Activated naive CD8-positive, alpha-beta T cell (primary cell): ENCODE measurements around the gene LCN6.
A peak's percentile ranks its signal among the peaks of the same experiment; 100 is the strongest.
"Not testable (repeated sequence)": the region's sequence is repeated elsewhere in the genome, so short reads cannot be mapped to it uniquely, and the experiment has no call there.

Experiments used
- H3K27ac Mint-ChIP-seq: one replicate; pipeline ENCODE4 v1.8.0; 2021; ENCODE audit warnings: mixed read lengths
- H3K27me3 Mint-ChIP-seq: one replicate; pipeline ENCODE4 v1.8.0; 2021; ENCODE audit warnings: mixed read lengths
- H3K36me3 Mint-ChIP-seq: one replicate; pipeline ENCODE4 v1.8.0; 2021; ENCODE audit warnings: mixed read lengths
- H3K4me1 Mint-ChIP-seq: one replicate; pipeline ENCODE4 v1.8.0; 2021; ENCODE audit warnings: low read depth, mixed read lengths
- H3K4me3 Mint-ChIP-seq: one replicate; pipeline ENCODE4 v1.8.0; 2021; ENCODE audit warnings: mild to moderate bottlenecking, mixed read lengths
- H3K9me3 Mint-ChIP-seq: one replicate; pipeline ENCODE4 v1.8.0; 2021; ENCODE audit warnings: low read depth, mixed read lengths

Gene LCN6

GRCh38 chr9:136766410-136767120 lies 18.2 kb upstream of the LCN6 start:
- not testable (repeated sequence) for H3K36me3 Mint-ChIP-seq, H3K4me1 Mint-ChIP-seq, H3K27me3 Mint-ChIP-seq, H3K9me3 Mint-ChIP-seq
- H3K27ac Mint-ChIP-seq: peak overlapping the region; percentile 23
- H3K4me3 Mint-ChIP-seq: peak overlapping the region; percentile 2

- H3K9me3 Mint-ChIP-seq, H3K27ac Mint-ChIP-seq, H3K27me3 Mint-ChIP-seq, H3K36me3 Mint-ChIP-seq, H3K4me1 Mint-ChIP-seq, H3K4me3 Mint-ChIP-seq: not testable (repeated sequence)
Measured at GRCh38 chr9:136765745-136766409, 17.6 kb upstream of the LCN6 start.

GRCh38 chr9:136765041-136765440 lies 16.7 kb upstream of the LCN6 start:
- H3K27ac Mint-ChIP-seq: no peak overlapping the region
- peaks cover 6% of the 10 kb centered on the region for H3K4me1 Mint-ChIP-seq
- no peaks in the 10 kb centered on the region for H3K9me3 Mint-ChIP-seq
- H3K27me3 Mint-ChIP-seq: peaks cover 2% of the 10 kb centered on the region
- no peaks in the 10 kb centered on the region for H3K36me3 Mint-ChIP-seq
- H3K4me3 Mint-ChIP-seq: no peak overlapping the region

GRCh38 chr9:136764301-136764891 lies 16.1 kb upstream of the LCN6 start, which contains the start of gene LCN15:
Gene LCN15 (minus strand): TSS chr9:136764518. CDS start chr9:136764488, 30 bp downstream.
- Mint-ChIP-seq H3K27me3 (peaks cover 2% of the 10 kb centered on the region), H3K36me3 (no peaks in the 10 kb centered on the region), H3K27ac (no peak within 1 kb of the TSS), H3K9me3 (no peaks in the 10 kb centered on the region), H3K4me3 (no peak within 1 kb of the TSS), H3K4me1 (peaks cover 5% of the 10 kb centered on the region)

GRCh38 chr9:136763649-136764035 lies 15.3 kb upstream of the LCN6 start:
- Mint-ChIP-seq H3K4me1 (peaks cover 5% of the 10 kb centered on the region), H3K4me3 (no peak overlapping the region), H3K27me3 (peaks cover 2% of the 10 kb centered on the region), H3K36me3 (no peaks in the 10 kb centered on the region), H3K27ac (no peak overlapping the region), H3K9me3 (no peaks in the 10 kb centered on the region)

GRCh38 chr9:136762915-136763648 lies 14.8 kb upstream of the LCN6 start:
- Mint-ChIP-seq H3K36me3 (no peaks in the 10 kb centered on the region), H3K4me1 (peaks cover 5% of the 10 kb centered on the region), H3K27ac (no peak overlapping the region), H3K27me3 (peaks cover 2% of the 10 kb centered on the region), H3K4me3 (no peak overlapping the region), H3K9me3 (no peaks in the 10 kb centered on the region)

- Mint-ChIP-seq H3K4me1 (peaks cover 5% of the 10 kb centered on the region), H3K36me3 (no peaks in the 10 kb centered on the region), H3K9me3 (no peaks in the 10 kb centered on the region), H3K27ac (no peak overlapping the region), H3K27me3 (peaks cover 2% of the 10 kb centered on the region), H3K4me3 (no peak overlapping the region)
Measured at GRCh38 chr9:136762221-136762691, 13.9 kb upstream of the LCN6 start.

- Mint-ChIP-seq H3K27ac (no peak overlapping the region), H3K27me3 (peaks cover 2% of the 10 kb centered on the region), H3K36me3 (no peaks in the 10 kb centered on the region), H3K4me3 (no peak overlapping the region), H3K9me3 (no peaks in the 10 kb centered on the region), H3K4me1 (no peaks in the 10 kb centered on the region)
Measured at GRCh38 chr9:136761545-136761981, 13.2 kb upstream of the LCN6 start.

GRCh38 chr9:136760834-136761544 lies 12.7 kb upstream of the LCN6 start:
- not testable (repeated sequence) for H3K27me3 Mint-ChIP-seq, H3K36me3 Mint-ChIP-seq, H3K4me1 Mint-ChIP-seq, H3K27ac Mint-ChIP-seq, H3K4me3 Mint-ChIP-seq, H3K9me3 Mint-ChIP-seq

- H3K27ac Mint-ChIP-seq: no peak overlapping the region
- H3K4me1 Mint-ChIP-seq: no peaks in the 10 kb centered on the region
- H3K27me3 Mint-ChIP-seq: peaks cover 4% of the 10 kb centered on the region
- H3K36me3 Mint-ChIP-seq: no peaks in the 10 kb centered on the region
- H3K9me3 Mint-ChIP-seq: no peaks in the 10 kb centered on the region
- no peak overlapping the region for H3K4me3 Mint-ChIP-seq
Measured at GRCh38 chr9:136760424-136760823, 12.1 kb upstream of the LCN6 start.

GRCh38 chr9:136759436-136760325 lies 11.4 kb upstream of the LCN6 start:
- Mint-ChIP-seq H3K9me3 (no peaks in the 10 kb centered on the region), H3K27ac (no peak overlapping the region), H3K36me3 (no peaks in the 10 kb centered on the region), H3K4me1 (no peaks in the 10 kb centered on the region), H3K27me3 (peaks cover 4% of the 10 kb centered on the region), H3K4me3 (no peak overlapping the region)

GRCh38 chr9:136759001-136759400 lies 10.7 kb upstream of the LCN6 start:
- H3K9me3 Mint-ChIP-seq: no peaks in the 10 kb centered on the region

GRCh38 chr9:136757751-136758140 lies 9.4 kb upstream of the LCN6 start:
- H3K27me3 Mint-ChIP-seq: peaks cover 4% of the 10 kb centered on the region
- no peak overlapping the region for H3K4me3 Mint-ChIP-seq
- H3K27ac Mint-ChIP-seq: no peak overlapping the region
- no peaks in the 10 kb centered on the region for H3K36me3 Mint-ChIP-seq
- no peaks in the 10 kb centered on the region for H3K4me1 Mint-ChIP-seq
- peaks cover 2% of the 10 kb centered on the region for H3K9me3 Mint-ChIP-seq

More at GRCh38 chr9:136759001-136759400, 10.7 kb upstream of the LCN6 start:
- H3K4me1 Mint-ChIP-seq: no peaks in the 10 kb centered on the region
- H3K27ac Mint-ChIP-seq: no peak overlapping the region
- H3K27me3 Mint-ChIP-seq: peaks cover 4% of the 10 kb centered on the region
- H3K36me3 Mint-ChIP-seq: no peaks in the 10 kb centered on the region
- no peak overlapping the region for H3K4me3 Mint-ChIP-seq

- Mint-ChIP-seq H3K36me3 (peaks cover 4% of the 10 kb centered on the region), H3K4me3 (no peak overlapping the region), H3K27me3 (peaks cover 5% of the 10 kb centered on the region), H3K27ac (no peak overlapping the region), H3K4me1 (no peaks in the 10 kb centered on the region), H3K9me3 (peaks cover 6% of the 10 kb centered on the region)
Measured at GRCh38 chr9:136757328-136757727, 9.0 kb upstream of the LCN6 start.
